ENCODE results near the gene LIM2. TPM values are rescaled to one million over a fixed set of nuclear protein-coding genes. Genes with fewer than 3 reads are reported as not detected.

The LIM2 gene
- polyA plus RNA-seq, 12 donors = not detected

GRCh38 chr19:51365965-51366388, 21.8 kb downstream of the LIM2 start, which contains the start of gene ETFB:
Gene ETFB (minus strand): TSS chr19:51366388. CDS start chr19:51366326, 62 bp downstream.
- DNase-seq = peak; percentile 25

- peak; percentile 25 for DNase-seq
Measured at GRCh38 chr19:51365211-51365964, 22.4 kb downstream of the LIM2 start.

GRCh38 chr19:51364200-51365106, 23.3 kb downstream of the LIM2 start:
- DNase-seq = no peak

DNA sequence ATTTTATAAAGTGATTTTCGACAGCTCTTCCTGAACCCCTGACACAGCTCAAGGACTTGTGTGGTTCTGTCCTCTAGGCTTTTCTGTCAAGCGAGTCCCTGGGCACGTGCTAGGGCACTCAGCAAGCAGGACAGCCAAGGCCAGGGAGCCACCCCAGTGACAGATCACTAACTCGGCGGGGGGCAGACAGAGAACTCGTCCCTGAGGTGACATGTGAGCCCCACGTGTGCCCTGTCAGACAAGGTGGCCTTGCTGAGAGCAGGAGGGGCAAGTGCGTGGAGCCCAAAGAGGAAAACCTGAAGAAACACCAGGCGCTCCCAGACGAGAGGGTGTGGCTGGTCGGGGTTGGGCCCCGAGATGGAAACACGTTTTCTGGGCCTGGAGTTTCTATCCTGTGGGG, 26.5 kb downstream of the LIM2 start:
- no peak for DNase-seq

GRCh38 chr19:51359294-51359693, 28.5 kb downstream of the LIM2 start:
- peak; percentile 36 for DNase-seq

- DNase-seq = no peak
Measured at GRCh38 chr19:51357952-51358351, 29.8 kb downstream of the LIM2 start.

GRCh38 chr19:51356159-51356801, 31.5 kb downstream of the LIM2 start:
- no peak for DNase-seq

DNA sequence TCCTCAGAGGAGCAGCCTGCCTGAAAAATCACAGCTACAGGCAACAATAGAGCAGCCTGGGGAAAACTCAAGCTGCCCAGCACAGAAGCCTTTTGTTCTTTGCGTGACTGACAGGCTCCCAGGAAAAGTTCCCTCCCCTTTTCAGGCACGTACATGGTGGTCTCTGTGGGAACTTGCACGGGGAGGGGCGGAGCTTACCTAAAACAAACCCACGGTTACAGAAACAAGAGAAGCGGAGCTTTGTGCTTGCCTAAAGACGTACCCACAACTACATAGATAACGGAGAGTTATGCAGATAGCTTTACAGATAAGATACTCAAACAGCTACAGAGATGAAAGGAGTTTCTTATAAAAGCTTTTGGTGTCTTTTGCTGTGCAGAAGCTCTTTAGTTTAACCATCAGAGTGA, 33.0 kb downstream of the LIM2 start:
- no peak for DNase-seq

GRCh38 chr19:51354103-51354741, 33.6 kb downstream of the LIM2 start:
- DNase-seq = no peak

DNA sequence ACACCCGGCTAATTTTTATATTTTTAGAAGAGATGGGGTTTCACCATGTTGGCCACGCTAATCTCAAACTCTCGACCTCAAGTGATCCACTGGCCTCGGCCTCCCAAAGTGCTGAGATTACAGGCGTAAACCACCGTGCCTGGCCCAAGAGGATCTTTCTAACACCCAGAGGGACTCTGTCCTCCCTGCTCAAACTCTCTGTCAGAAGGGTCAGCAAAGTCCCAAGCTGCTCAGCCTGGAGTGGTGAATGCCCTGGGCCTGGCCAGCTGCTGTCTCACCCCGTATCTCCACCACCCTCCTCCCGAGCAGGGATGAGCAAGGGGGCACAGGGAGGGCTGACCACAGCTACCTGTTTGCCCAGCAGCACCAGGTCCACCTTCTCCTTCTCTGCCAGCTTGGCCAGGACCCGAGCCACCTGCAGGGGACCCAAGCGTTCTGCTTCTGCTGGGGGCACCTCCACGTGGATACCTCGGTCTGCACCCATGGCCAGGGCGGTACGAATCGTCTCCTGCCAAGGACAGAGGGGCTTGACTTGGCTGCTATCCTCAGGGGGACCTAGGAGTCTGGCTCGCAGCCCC, 34.9 kb downstream of the LIM2 start:
- DNase-seq = no peak

- no peak for DNase-seq
Measured at GRCh38 chr19:51351266-51351990, 36.3 kb downstream of the LIM2 start.

DNA sequence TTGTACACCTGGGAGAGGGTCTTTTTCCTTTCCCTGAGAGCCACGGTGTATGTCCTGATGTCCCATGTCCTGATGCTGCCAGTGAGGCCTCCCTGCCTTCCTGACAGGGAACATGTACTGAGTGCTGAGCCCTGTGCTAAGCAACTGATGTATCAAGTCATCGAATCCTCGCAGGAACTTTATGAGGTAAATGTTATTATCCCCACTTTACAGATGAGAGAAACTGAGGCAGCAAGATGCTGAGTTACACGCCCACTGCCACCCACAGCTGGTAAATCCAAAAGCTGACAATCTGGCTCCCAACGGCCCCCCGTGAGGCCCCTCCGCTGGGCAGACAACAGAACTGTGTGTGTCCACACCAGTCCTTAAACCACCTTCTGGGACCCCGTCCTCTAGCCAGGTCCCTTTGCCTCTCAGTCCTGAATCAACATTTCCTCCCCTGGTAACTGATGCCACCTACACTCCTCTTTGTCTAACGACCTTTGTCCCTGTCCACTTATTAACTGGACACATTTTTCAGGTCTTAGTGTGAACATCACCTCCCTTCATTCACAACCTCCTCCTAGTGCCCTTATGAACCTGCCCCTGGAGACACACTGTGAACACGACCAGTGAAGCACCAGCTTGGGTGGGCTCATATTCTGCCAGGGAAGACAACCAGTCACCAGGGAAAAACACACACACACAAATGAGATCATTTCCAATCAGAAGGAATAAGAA, 40.4 kb downstream of the LIM2 start:
- DNase-seq = no peak

GRCh38 chr19:51346742-51347141, 41.0 kb downstream of the LIM2 start:
- no peak for DNase-seq

DNA sequence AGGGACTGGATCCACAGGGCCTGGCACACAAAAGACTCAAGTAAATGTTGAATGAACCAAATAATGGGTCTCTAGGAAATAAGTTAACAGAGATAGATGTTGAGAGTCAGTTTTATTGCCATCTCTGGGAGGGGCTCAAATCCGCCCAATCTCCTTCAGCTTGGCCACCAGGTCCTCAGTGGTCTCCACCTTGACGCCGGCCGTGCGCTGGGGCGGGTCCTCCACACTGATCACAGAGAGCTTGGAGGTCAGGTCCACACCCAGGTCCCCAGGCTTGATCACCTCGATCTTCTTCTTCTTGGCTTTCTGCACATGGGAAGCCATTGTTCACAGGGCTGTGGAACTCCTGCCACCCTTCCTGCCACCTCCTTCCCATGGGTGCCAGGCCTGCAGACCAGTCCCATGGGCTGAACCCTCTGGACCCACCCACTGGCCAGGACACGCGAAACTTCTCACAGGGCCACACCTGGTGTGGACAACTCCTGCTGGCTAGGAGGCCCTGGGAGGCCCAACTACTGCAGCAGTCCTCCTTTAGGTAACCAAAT, 42.6 kb downstream of the LIM2 start:
- no peak for DNase-seq

DNA sequence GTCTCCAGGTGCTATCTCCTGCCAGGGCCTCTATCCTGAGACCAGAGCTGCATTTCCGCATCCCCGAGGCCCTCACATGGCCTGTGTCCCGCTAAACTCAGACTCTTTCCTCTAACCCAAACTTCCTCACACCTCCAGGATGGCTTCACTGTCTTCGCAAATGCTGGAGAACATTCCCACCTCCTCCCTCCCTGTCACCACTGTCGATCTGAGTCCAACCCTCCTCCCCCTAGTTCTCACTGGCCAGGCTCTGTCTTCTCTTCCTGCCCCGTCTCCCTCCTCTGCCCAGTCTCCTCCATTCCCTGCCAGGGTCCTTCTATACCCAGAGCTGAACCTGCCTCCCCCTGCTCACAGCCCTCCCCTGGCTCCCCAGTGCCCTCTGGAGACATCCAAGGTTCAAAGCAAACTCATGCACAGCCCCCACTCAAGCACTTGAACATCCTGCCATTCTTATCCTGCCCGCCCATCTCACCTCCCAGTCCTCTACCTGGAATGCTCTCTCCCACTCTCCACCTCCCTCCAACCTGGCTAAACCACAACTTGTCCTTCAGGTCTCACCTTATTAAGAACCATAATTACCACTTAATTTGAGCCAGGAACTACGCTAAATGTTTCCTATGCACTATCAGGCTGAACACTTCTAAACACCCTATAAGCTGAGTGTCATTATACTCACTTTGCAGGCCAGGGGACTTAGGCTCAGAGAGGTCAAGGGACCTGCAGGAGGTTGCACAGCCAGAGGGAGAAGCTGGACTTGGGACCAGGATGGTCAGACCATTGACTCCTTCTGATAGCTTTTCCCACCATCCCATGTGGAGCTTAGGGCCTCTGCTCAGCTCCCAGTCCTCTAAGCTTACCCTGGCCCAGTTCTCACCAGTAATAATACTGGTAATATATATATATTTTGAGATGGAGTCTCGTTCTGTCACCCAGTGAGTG, 44.9 kb downstream of the LIM2 start:
- no peak for DNase-seq

GRCh38 chr19:51341976-51342580, 45.7 kb downstream of the LIM2 start, which contains the start of gene VSIG10L:
Gene VSIG10L (minus strand): TSS chr19:51342139. CDS start chr19:51342124, 15 bp downstream.
- DNase-seq = no peak

DNA sequence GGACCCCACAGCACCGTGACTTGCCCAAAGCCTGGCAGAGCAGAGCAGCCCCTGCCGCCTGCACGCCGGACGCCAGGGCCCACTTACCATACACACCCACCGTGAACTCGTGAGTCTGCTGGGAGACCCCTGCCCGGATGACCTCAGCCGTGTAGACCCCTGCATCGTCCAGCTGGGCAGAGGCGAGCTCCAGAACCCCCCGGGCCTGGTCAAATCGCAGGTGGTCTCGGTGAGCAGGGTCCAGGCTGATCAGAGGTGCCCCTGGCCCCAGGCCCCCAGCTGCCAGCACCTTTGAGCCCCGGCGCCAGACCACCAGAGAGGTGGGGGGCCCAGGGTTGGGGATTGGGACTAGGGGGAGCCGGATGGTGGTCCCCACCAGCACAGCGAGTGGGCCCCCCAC, 46.7 kb downstream of the LIM2 start:
- DNase-seq = no peak
